DND-41 (cell line): ENCODE measurements around the gene TEX10.
"Not testable (repeated sequence)": the region's sequence is repeated elsewhere in the genome, so short reads cannot be mapped to it uniquely, and the experiment has no call there.

Experiments
- CTCF ChIP-seq: IDR thresholded peaks from 2 replicates; pipeline ENCODE4 v1.5.1; 2012; ENCODE audit warnings: borderline replicate concordance, low read length, moderate library complexity, mild to moderate bottlenecking; ENCODE audit not compliant: poor library complexity, severe bottlenecking; ENCODE audit errors: extremely low read depth
- EZH2 ChIP-seq: IDR thresholded peaks from 3 replicates; pipeline ENCODE4 v1.6.1; 2012; ENCODE audit warnings: borderline replicate concordance, low read depth, mild to moderate bottlenecking, moderate library complexity, low read length, inconsistent platforms; ENCODE audit not compliant: severe bottlenecking

- not testable (repeated sequence) for TF ChIP-seq CTCF, EZH2
Measured at GRCh38 chr9:100392989-100393388, 40.2 kb upstream of the TEX10 start.
